ENCODE data around the gene INPP5F. TPM values are rescaled to one million over a fixed set of nuclear protein-coding genes. Genes with fewer than 3 reads are reported as not detected.

The INPP5F gene
- total RNA-seq, 4 donors from 2014 or later: 13.9 to 20.9 (median 17.0) TPM

GRCh38 chr10:119725517-119725827 is 378 bp upstream of the INPP5F start:
- TF ChIP-seq CTCF (IDR thresholded peaks at IDR 0.05; ENCODE audit: low read depth): no peak

- TF ChIP-seq CTCF (IDR thresholded peaks at IDR 0.05; ENCODE audit: low read depth): no peak
These were observed 919 bp downstream of the INPP5F start for GRCh38 chr10:119726676-119727261.

GRCh38 chr10:119728172-119728800 is 2.4 kb downstream of the INPP5F start:
- TF ChIP-seq CTCF (IDR thresholded peaks at IDR 0.05; ENCODE audit: low read depth): no peak

GRCh38 chr10:119734396-119735332 is 8.8 kb downstream of the INPP5F start:
- no peak for TF ChIP-seq CTCF (IDR thresholded peaks at IDR 0.05; ENCODE audit: low read depth)

- TF ChIP-seq CTCF (IDR thresholded peaks at IDR 0.05; ENCODE audit: low read depth): no peak
These were observed 9.6 kb downstream of the INPP5F start for GRCh38 chr10:119735451-119735850.

- no peak for TF ChIP-seq CTCF (IDR thresholded peaks at IDR 0.05; ENCODE audit: low read depth)
These were observed 10.4 kb downstream of the INPP5F start for GRCh38 chr10:119736220-119736619.

GRCh38 chr10:119737039-119737663 is 11.3 kb downstream of the INPP5F start:
- no peak for TF ChIP-seq CTCF (IDR thresholded peaks at IDR 0.05; ENCODE audit: low read depth)

Data from subcutaneous adipose tissue (tissue), 4 donors.